GM19035 (cell line): ENCODE measurements around the gene ZPR1.
"Not testable (repeated sequence)": the region's sequence is repeated elsewhere in the genome, so short reads cannot be mapped to it uniquely, and the experiment has no call there.

Experiments used
- ATAC-seq: cut with Tn5 transposase; IDR thresholded peaks from one replicate; pipeline ENCODE4 v1.9.1; 2021; ENCODE audit not compliant: unreplicated experiment

Gene ZPR1

DNA sequence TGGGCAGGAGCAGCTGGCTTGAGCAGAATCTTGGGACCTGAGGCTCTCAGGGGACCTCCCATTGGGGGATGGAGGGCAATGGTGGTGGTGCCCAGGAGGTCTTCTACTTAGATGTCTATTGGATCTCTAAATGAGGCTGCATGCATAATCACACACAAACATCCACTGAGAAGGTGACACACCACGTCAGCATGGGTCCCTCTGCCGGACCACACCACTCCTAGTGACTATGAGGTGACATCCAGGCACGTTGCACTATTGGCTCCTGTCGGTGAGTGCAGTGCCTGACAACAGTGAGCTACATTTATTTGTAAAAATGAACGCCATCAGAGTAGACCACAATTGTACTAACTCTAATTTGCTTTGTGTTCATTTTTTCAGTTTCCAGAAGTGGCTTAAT lies 37.6 kb upstream of the ZPR1 start:
- ATAC-seq = no peak

DNA sequence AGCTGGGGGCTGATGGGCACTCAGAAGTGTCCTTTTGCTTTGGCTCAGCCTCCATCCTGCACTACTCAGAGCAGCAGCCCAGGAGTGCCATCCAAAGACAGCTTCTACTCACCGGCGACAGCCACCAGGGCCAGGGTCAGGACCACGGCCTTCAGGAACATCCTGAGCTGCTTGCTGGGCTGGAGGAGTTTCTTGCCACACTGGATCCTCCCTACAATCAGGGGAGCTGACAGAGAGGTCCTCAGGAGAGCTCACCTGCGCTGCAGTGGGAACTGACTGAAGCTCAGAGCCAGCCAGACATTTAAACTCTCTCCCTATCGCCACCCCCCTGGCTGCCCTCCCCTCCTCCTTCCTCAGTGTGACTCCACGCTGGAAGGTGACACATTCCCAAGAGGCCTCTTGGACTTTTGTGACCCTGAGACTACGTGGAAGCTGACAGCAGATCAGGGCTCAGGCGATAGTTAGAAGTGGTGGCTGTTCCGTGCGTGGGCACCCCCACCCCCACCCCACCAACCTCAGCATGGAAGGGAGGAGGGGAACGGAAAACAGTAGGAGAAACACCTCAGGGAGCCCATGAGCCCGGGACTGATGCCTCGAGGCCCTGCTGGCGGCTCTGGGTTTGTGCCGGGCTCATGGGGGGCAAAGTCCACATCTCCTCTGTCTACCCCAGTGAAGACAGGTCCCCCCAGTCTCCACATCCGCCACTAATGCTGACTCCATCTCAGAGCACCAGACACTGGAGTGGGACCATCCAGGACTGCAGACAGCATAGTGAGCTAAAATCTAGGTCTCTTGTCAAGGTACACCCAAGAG lies 35.4 kb upstream of the ZPR1 start, which contains the start of gene APOA4:
Gene APOA4, minus strand, starts transcription at position 274 of the 813 bp plus-strand sequence. Its CDS starts 113 bp downstream, at position 161.
- ATAC-seq = no peak

DNA sequence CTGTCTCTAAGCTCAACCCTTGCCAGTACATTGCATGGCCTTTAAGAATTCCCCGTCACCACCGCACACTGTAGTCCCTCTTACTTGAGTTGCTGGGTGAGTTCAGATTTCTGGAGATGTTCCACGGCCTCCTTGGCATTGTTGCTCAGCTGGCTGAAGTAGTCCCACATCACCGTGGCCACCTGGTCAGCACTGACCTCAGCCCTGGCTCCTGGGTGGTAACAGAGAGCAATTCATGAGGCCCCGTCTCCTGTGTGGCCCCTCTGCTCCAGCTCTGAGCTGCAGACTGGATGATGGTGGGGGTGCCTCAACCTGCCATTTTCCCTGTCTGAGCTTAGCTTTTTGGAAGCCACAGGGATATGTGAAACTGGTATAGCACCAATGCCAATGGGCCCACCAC lies 34.8 kb upstream of the ZPR1 start:
- no peak for ATAC-seq

DNA sequence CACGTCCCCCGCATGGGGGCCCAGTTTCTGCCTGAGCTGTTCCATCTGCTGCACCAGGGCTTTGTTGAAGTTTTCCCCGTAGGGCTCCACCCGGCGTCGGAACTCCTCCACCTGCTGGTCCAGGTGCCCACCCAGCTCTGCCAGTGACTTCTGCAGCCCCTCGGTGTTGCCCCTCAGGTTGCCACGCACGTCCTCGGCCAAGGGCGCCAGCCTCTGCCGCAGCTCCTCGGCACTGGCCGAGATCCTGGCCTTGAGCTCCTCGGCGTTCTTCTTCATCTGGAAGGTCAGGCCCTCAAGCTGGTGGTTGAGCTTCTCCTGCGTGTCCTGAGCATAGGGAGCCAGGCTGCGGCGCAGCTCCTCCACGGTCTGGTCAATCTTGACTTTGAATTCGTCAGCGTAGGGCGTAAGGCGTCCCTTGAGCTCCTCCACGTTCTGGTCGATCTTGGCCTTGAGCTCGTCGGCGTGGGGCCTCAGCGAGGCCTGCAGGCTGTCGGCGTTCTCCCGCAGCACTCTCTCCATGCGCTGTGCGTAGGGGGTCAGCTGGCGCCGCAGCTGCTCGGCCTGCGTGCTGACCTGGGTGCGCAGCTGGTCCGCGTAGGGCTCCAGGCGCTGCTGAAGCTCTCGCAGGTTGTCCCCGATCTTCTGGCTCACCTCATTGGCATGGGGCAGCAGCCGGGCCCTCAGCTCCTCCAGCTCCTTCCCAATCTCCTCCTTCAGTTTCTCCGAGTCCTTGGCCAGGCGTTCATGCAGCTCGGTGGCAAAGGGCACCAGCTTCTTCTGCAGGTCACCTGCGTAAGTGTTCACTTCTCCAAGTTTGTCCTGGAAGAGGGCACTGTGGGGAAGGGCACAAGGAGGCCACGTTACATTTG lies 33.5 kb upstream of the ZPR1 start:
- no peak for ATAC-seq

DNA sequence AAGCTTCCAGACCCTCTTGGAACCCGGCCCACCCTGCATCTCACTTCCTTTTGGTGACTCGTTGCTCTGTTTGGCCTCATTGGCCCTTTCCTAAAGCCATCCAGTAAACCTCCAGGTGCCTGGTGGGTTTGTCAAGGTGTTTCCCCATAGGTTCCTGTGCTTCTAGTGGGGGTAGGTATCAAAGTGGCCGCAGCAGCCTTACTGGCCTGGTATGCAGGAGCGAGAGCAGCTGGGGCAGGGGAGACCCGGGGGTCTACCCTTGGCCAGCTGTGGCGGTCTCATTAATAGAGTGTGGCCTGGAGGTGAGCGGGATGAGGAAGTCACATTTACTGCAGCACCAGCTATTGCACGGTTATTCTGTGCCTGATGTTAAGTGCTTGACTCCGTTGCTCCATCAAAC lies 31.2 kb upstream of the ZPR1 start:
- ATAC-seq = no peak

DNA sequence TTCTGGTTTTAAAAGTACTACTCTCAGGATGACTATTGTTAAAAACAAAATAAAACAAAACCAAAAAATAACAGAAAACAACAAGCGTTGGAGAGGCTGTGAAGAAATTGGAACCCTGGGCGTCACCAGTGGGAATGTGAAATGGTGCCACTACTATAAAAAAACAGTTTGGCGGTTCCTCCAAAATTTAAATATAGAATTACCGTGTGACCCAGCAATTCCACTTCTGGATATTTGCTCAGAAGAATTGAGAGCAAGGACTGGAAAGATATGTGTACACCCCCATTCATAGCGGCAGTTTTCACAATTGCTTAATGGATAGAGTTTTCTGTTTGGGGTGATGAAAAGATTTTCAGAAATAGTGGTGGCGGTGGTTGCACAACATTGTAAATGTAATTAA lies 26.7 kb upstream of the ZPR1 start:
- no peak for ATAC-seq

DNA sequence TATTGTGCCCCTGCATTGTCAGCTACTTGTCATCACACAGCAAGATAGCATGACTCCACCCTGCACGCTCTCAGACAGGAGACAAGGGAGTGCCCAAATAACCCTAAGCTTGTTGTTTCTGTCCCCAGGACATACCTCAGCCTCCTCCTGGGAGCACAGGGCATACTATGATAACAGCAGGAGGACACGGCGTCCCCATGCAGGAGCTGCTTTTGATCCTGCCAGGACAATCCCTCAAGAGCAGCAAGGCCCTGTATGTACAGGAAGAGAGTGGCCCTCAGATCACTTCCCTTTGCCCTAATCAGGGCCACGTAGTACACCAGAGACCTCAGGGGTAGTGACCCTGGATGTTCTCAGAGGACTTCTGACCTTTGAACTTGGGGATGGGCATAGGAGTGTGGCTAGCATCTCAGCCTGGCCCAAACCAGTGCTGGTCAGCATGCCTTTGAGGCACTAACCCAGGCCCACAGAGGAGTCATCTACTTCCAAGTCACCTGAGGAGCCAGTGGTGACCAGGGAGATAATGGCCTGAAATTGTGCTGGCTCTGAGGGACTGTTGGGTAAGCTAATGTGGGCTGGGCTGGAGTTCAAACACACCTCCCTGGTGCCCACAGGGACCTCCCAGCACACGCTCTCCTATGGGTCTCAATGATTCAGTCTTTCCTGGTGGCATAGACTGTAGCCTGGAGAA lies 26.1 kb upstream of the ZPR1 start:
- no peak for ATAC-seq

DNA sequence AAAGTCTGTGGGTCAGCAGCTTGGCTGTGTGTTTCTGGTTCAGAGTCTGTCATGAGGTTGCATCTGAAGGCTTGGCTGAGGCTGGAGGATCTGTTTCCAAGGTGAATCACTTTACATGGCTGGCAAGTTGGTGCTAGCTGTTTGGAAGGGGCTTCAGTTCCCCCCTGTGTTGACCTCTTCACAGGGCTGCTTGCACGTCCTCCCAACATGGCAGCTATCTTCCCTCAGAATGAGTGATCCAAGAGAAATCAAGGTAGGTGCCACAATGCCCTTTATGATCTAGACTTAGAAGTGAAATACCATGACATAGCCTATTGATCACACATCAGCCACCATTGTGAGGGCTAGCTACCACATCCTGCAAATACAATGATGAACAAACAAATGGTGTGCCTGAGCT lies 25.3 kb upstream of the ZPR1 start:
- ATAC-seq = no peak

DNA sequence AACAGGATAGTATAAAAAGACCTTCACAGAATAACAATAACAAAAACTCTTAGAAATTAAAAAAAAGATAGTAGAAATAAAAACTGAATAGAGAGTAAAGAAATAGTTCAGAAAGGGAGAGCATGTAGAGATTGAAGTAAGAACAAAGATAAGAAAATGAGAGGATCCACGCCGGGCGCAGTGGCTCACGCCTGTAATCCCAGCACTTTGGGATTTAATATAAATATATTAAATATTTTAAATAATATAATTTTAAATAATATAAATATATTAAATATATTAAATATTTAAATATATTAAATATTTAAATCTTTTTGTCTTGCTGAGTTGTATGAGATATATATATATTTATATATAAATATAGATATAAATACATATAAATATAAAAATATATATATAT lies 24.3 kb upstream of the ZPR1 start:
- no peak for ATAC-seq

DNA sequence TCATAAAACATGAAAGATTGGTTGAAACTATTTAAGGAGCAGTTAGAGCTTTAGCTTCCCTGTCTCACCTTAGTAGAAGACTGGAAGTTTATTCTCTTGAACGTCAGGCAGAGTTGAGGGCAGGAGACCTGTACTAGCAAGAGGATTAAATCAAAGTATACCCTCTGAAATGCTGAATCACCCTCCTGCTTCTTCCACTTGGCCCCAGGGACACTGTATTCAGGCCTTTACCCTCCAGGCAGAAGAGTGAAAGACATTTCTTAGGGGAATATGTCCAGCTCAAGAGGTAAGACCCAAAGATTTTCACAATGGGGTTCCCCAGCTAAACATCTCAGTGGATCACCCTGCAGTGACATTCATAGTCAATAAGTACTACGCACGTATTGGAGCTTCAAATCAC lies 23.4 kb upstream of the ZPR1 start:
- ATAC-seq = no peak

DNA sequence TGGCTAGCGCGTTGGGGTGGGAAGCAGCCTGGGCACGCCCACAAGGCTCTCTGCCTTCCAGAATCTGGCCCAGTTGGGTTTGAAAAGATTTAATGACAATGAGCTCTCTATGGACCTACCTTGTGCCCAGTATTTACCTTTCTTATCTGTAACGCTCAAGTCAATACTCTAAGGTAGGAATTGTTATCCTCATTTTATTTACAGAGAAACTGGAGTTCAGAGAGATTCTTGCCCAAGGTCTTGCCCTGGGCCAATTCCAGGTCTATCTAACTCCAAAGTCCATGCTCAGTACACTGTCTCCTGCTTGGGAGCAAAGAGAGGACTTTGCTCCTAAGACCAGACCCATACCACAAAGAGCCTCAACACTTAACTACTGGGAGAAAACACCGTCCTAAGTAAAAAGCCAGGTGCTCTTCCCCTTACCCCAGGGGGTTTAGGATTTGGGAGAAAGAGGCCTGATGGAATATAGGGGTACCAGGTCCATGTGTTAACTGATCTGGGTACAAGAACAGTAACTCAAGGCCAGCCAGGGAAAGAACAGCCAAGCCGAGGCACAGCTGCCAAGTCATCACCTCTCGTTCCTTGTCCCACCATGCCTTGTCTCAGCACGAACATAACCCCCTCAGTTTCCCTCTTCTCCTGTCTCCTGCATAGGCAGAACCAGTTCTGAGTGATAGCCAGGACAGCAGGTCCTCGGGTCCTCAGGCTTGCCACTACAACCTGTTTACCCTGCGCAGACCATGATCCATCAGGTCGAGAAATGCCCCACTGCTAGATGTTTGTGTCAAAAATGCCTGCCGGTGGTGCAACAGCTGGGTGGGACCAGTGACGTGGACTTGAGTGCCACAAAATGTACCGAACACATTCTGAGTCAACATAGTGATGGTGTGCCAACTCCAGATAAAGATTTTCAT lies 20.7 kb upstream of the ZPR1 start:
- ATAC-seq = no peak

DNA sequence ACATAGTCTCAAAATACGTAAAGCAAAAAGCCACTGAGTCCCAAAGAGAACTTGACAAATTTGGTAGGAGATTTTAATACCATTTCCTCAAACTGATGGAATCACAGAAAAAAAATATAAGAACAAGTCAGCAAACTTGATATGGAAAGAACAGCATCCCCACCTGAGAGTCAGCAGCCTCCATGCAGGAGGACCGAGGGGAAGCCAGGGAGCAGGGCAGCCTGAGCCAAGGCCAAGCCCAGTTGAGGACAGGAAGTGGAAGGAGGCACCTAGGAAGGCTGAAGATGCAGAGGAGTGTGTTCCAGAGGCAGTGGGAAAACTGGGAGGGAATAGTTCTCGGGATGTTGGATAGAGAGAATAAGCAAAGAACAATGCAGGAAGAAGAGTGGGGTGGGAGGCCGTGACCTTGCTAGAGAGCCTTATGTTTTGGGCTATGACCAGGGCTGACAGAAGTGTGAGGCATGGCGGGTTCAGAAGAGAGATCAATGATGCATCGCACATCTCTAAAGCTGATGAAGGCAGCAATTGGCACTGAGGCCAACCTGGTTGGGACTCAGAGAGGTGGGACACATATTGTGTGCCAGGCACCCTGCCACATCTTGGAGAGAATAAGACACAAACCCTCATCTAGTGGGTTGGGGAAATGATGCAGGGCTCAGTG lies 19.9 kb upstream of the ZPR1 start:
- ATAC-seq = no peak

DNA sequence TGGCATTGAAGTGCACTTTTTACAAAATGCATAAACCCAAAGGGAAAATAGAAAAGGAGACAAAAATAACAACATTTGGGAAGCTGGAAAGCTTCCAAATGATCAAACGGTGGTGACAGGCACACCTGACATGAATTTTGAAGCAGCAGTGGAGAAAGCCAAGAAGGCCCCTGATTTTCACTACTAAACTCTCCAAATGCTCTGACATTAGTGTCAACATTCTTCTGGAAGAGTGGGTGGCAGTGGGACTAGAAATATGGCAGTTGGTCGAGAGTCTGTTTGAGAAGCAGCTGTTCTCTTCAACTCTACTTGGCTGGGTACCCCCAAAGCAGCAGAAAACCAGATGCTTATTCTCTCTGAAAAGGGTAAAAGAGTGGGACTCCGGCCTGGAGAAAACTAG lies 16.2 kb upstream of the ZPR1 start:
- ATAC-seq = no peak

DNA sequence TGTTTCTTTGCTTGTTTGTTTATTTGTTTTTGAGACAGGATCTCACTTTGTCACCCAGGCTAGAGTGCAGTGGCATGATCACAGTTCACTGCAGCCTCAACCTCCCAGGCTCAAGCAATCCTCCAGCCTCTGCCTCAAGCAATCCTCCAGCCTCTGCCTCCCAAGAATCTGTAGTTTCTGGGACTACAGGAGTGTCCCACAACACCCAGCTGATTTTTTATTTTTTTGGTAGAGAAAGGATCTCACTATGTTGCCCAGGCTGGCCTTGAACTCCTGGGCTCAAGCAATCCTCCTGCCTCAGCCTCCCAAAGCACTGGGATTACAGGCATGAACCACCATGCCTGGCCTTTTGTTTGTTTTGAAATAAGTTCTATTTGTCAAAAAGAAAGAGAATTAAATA lies 13.8 kb upstream of the ZPR1 start:
- ATAC-seq = not testable (repeated sequence)

DNA sequence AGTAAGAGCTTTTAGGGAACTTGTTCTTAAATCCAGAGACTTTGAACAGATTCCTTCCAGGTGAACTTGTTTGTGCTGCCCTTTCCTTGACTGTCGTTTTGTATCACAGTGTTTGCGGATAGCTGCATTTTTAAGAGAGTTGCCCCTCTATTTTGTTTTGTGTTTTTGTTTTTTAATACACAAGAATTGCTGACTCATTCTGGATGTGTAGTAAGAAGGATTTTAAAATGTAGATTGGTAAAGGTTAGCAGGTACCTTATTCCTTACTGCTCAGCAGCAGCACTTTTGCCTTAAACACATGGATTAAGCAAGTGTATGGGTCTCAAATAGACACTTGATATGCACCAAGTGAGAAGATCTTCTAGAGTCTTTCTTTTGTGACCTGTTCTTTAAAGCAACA lies 12.8 kb upstream of the ZPR1 start:
- no peak for ATAC-seq

DNA sequence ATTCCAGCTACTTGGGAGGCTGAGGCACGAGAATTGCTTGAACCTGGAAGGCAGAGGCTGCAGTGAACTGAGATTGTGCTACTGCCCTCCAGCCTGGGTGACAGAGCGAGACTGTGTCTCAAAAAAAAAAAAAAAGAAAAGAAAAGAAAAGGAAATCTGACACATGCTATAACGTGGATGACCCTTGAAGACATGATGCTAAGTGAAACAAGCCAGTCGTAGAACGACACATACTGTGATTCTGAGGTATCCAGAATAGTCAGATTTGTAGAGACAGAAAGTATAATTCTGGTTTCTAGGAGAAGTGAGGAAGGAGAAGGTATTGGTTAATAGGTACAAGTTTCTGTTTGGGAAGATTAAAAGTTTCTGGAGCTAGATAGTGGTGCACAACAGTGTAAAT lies 10.5 kb upstream of the ZPR1 start:
- no peak for ATAC-seq

DNA sequence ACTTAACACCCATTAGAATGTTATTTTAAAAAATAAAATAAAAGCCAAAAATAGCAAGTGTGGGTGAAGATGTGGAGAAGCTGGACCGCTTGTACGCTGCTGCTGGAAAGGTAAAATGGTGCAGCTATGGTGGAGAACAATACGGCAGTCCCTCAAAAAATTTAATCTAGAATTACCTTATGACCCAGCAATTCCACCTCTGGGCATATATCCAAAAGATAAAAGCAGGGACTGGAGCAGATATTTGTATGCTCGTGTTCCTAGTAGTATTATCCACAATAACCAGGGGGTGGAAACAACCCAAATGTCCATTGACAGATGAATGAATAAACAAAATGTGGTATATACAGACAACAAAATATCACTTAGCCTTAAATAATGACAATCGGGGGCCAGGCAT lies 10.0 kb upstream of the ZPR1 start:
- ATAC-seq = no peak

DNA sequence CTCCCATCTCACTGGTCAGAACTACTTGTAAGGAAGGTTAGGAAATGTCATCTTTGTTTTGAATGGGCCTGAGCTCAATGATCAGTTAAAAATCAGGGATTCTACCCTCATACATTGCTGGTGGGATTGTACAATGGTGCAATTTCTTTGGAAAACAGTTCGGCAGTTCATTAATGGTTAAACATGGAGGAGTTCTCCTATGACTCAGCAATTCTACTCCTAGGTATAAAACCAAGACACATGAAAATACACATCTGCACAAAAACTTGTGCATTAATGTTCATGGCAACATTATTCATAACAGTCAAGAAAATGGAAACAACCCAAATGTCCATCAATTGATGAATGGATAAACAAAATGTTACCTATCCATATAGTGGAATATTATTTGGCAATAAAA lies 8.7 kb upstream of the ZPR1 start:
- ATAC-seq = no peak

DNA sequence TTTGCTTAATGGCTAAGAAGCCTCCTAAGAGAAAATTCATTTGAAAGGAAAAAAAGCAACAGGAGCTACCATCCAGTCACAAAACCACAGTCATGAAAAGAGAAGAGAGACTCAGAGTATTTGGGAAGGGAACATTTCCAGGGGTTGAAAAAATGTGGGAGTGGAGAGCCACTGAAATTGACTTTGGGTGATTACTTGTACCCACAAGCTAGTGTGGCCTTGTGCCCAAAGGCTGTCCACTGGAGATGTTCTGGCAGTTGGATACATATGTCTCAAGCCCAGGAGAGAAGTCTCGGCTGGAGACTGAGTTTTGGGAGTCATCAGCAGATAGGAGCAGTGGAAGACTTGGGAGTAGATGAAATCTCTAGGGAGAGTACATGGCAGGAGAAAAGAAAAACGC lies 7.0 kb upstream of the ZPR1 start:
- no peak for ATAC-seq

DNA sequence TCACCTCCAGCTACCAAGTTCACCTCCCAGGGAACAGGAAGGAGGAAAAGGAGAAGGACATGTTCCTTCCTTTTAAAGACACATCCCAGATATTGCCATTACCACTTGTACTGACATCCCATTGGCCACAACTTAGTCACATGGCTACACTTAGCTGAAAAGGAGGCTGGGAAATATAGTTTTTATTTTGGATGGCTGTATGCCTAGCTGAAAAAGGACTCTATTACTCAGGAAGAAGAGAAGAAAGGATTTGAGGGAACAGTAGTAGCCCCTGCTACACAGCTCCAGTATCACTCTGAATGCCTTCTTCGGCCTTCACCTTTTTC lies 5.9 kb upstream of the ZPR1 start:
- ATAC-seq = no peak
